ENCODE measurements around the gene CHCHD2. TPM values are rescaled to one million over a fixed set of nuclear protein-coding genes. Genes with fewer than 3 reads are reported as not detected.

CHCHD2 gene
- 112 and 120 TPM in 2 replicates for total RNA-seq (2021; fragmentation: NEBNext Ultra II Directional; extraction: Animal tissue kit (Norgen Biotek cat#: 25700))
- polyA plus RNA-seq (2011; rRNA removed) = 238 and 300 TPM in 2 replicates
- polyA plus RNA-seq (2011; cell fraction: cytosol; rRNA removed) = 216 TPM
- 90.7 TPM for polyA plus RNA-seq (2011; cell fraction: nucleus; rRNA removed)
- 134 to 146 TPM (median 142 TPM) in 4 replicates for polyA plus RNA-seq (2012, experiment 1 of 2)
- polyA plus RNA-seq (2012, experiment 2 of 2) = 307 TPM
- polyA plus RNA-seq (2013, experiment 1 of 2) = 160 TPM
- polyA plus RNA-seq (2013, experiment 2 of 2) = 164 TPM
- 37.2 and 47.6 TPM in 2 replicates for polyA minus RNA-seq (2011; rRNA and poly(A)+ RNA removed)
- 78.3 TPM for polyA minus RNA-seq (2011; cell fraction: cytosol; rRNA and poly(A)+ RNA removed)
- 55.3 TPM for polyA minus RNA-seq (2011; cell fraction: nucleus; rRNA and poly(A)+ RNA removed)
- long read RNA-seq, experiment 1, transcript CHCHD2-201 (4 exons, 901 nt) = major isoform, 140 of 185 reads
- long read RNA-seq, experiment 1, partial matches to known transcripts = 42 of 185 reads
- long read RNA-seq, experiment 1, other reads (novel, unspliced or antisense) = 3 of 185 reads
- long read RNA-seq, experiment 2, transcript CHCHD2-201 (4 exons, 901 nt) = major isoform, 227 of 229 reads
- long read RNA-seq, experiment 2, partial matches to known transcripts = 0 of 229 reads
- long read RNA-seq, experiment 2, other reads (novel, unspliced or antisense) = 2 of 229 reads

- Histone ChIP-seq H4K91ac (replicated peaks; ENCODE audit: insufficient read length, low read length) (no peak within 1 kb of the TSS), H4K5ac (ENCODE audit: insufficient read length, low read depth, low read length) (no peak within 1 kb of the TSS), H3K56ac (replicated peaks; ENCODE audit: insufficient read length, low read depth, low read length) (no peak within 1 kb of the TSS), H2BK20ac (ENCODE audit: low read length) (no peak within 1 kb of the TSS), H3K9me3 (ENCODE audit: insufficient read depth in 2 of 2, low read depth in 1 of 2, low read length in 1 of 2) (peaks cover 12 to 35% of the 10 kb centered on the region in 2 experiments; a peak in 2 of 4 replicates), H2BK5ac (ENCODE audit: low read depth, low read length) (0 out of 2 replicates have a peak within 1 kb of the TSS, but pooled peaks have one; percentile 28), H2BK12ac (ENCODE audit: low read depth, low read length) (no peak within 1 kb of the TSS), H2BK120ac (replicated peaks; ENCODE audit: low read depth, low read length) (no peak within 1 kb of the TSS), H3K23me2 (ENCODE audit: low read depth, low read length) (peaks cover 5% of the 10 kb centered on the region; the same call in 1 of the 2 replicates), H3K9ac (replicated peaks in 1 of 4; ENCODE audit: extremely low read depth in 1 of 4, low read depth in 3 of 4, low read length in 3 of 4) (peak within 1 kb of the TSS in 3 of 4 experiments; percentile 58 to 91 (median 73); a peak in 6 of 7 replicates), H2AFZ (ENCODE audit: low read length) (peak within 1 kb of the TSS; percentile 51; the same call in 1 of the 2 replicates), H4K8ac (ENCODE audit: extremely low read depth, insufficient read depth, low read length) (peak within 1 kb of the TSS; percentile 76; the same call in 1 of the 2 replicates), H4K20me1 (replicated peaks in 1 of 2; ENCODE audit: control insufficient read depth in 1 of 2, insufficient read depth in 2 of 2, low read length in 2 of 2) (peaks cover 0 to 2% of the 10 kb centered on the region in 2 experiments), H3K18ac (ENCODE audit: extremely low read depth, low read length) (no peak within 1 kb of the TSS; the same call in 1 of the 2 replicates), H3K27ac (ENCODE audit: low read depth, low read length) (peak within 1 kb of the TSS; percentile 58; the same call in 1 of the 2 replicates), H3K36me3 (ENCODE audit: control insufficient read depth in 2 of 4, insufficient read depth in 4 of 4, low read length in 3 of 4) (peaks cover 4 to 19% (median 11%) of the 10 kb centered on the region in 4 experiments; a peak in 7 of 8 replicates), H3K23ac (ENCODE audit: insufficient read length) (no peak within 1 kb of the TSS), H2BK15ac (ENCODE audit: low read length) (no peak within 1 kb of the TSS), H2AK5ac (ENCODE audit: low read depth, low read length) (no peak within 1 kb of the TSS), H3K4me3 (ENCODE audit: extremely low read depth in 1 of 4, insufficient read depth in 2 of 4, low read depth in 3 of 4, low read length in 4 of 4) (peak within 1 kb of the TSS; percentile 75 to 93 (median 86)), H3K14ac (ENCODE audit: insufficient read length) (no peak within 1 kb of the TSS), H3K27me3 (replicated peaks in 1 of 4; ENCODE audit: control insufficient read depth in 3 of 4, extremely low read depth in 1 of 4, insufficient read depth in 3 of 4, low read length in 3 of 4) (no peaks in the 10 kb centered on the region), H3K4me1 (replicated peaks in 1 of 4; ENCODE audit: control insufficient read depth in 3 of 4, insufficient read depth in 4 of 4, low read length in 3 of 4) (no peaks in the 10 kb centered on the region), H3K79me1 (ENCODE audit: low read depth, low read length) (no peaks in the 10 kb centered on the region), H3K79me2 (ENCODE audit: control insufficient read depth in 1 of 2, insufficient read depth in 2 of 2, low read length in 2 of 2) (peaks cover 0 to 10% of the 10 kb centered on the region in 2 experiments; a peak in 2 of 4 replicates), H3K4ac (replicated peaks; ENCODE audit: insufficient read length, low read depth, low read length) (no peak within 1 kb of the TSS), H3K4me2 (ENCODE audit: insufficient read depth in 1 of 2, low read depth in 2 of 2, low read length in 2 of 2) (peak within 1 kb of the TSS; percentile 62 to 84)
- DNase-seq (ENCODE audit: low read depth in 1 of 2, low spot score in 2 of 2) (peak; percentile 59 to 83), FAIRE-seq (no peak)
- POLR2A ChIA-PET (ENCODE audit: partially characterized antibody) = interaction anchor here (0.7 to 2.1 kb wide), 4 partner anchors 55 to 219 kb away, joined by 3 to 7 read pairs (median 4); partner anchors contain the start of genes CCT6A, PSPH and ZNF713
- CTCF ChIA-PET (ENCODE audit: partially characterized antibody) = interaction anchor here (0.6 kb wide), 1 partner anchor 28 kb away, joined by 3 read pairs; no protein-coding TSS in a partner anchor
- 41% methylated on average over 55 of the region's 57 CpGs; no CpG with 5 or more reads in 1 of the 2 experiments for WGBS, 2 experiments (ENCODE audit: extremely low coverage in 1 of 2, insufficient coverage in 1 of 2, insufficient read length in 1 of 2, insufficient replicate concordance in 2 of 2, low coverage in 1 of 2, low lambda C conversion rate in 2 of 2, missing lambda C conversion rate in 1 of 2)
- TF ChIP-seq HDAC2 (IDR thresholded peaks at IDR 0.05; ENCODE audit: borderline replicate concordance in 1 of 2, low read depth in 2 of 2, low read length in 2 of 2) = no peak
- no peak for TF ChIP-seq RFX5 (IDR thresholded peaks at IDR 0.05; ENCODE audit: borderline replicate concordance, low read depth, low read length)
- TF ChIP-seq SP1 (IDR thresholded peaks at IDR 0.05; ENCODE audit: low read depth, low read length) = peak; percentile 88
- peak; percentile 45 for TF ChIP-seq TAF7 (optimal IDR thresholded peaks at IDR 0.05; ENCODE audit: borderline replicate concordance, low read depth, low read length)
- peak; percentile 89 for TF ChIP-seq GABPA (IDR thresholded peaks at IDR 0.05; ENCODE audit: borderline replicate concordance, insufficient read depth, low read length)
- 0 out of 2 replicates have a peak, but pooled peaks have one; percentile 17 for TF ChIP-seq KDM5A (IDR thresholded peaks at IDR 0.05; ENCODE audit: low read length)
Observed at GRCh38 chr7:56106108-56107073, at the start of gene CHCHD2. Gene CHCHD2, minus strand, starts transcription at chr7:56106476. Its CDS starts 63 bp downstream, at chr7:56106413.

All from H1 (cell line).